ENCODE measurements around the gene GDF7.

- TF ChIP-seq SP1 (IDR thresholded peaks at IDR 0.05) (no peak), FOXK2 (IDR thresholded peaks at IDR 0.05) (no peak), FOXM1 (IDR thresholded peaks at IDR 0.05; ENCODE audit: borderline replicate concordance) (no peak), NFRKB (IDR thresholded peaks at IDR 0.05) (no peak), FOXA1 (IDR thresholded peaks at IDR 0.05) (no peak), BHLHE40 (IDR thresholded peaks at IDR 0.05; ENCODE audit: borderline replicate concordance) (no peak), HDGF (IDR thresholded peaks at IDR 0.05; ENCODE audit: borderline replicate concordance) (no peak)
Observed at GRCh38 chr2:20634507-20635112, 32.3 kb upstream of the GDF7 start.
